GM19099 (cell line): ENCODE measurements around the gene MAML3.

ENCODE experiments used
- POLR2A ChIP-seq: IDR thresholded peaks from 3 replicates; pipeline ENCODE4 v1.6.1; 2011; ENCODE audit warnings: low read depth; ENCODE audit not compliant: insufficient read length; ENCODE audit errors: extremely low read depth

The MAML3 gene

GRCh38 chr4:139797287-139797686, 356.7 kb downstream of the MAML3 start:
- TF ChIP-seq POLR2A: no peak

- no peak for TF ChIP-seq POLR2A
Observed at GRCh38 chr4:139795527-139796314, 358.3 kb downstream of the MAML3 start.

DNA sequence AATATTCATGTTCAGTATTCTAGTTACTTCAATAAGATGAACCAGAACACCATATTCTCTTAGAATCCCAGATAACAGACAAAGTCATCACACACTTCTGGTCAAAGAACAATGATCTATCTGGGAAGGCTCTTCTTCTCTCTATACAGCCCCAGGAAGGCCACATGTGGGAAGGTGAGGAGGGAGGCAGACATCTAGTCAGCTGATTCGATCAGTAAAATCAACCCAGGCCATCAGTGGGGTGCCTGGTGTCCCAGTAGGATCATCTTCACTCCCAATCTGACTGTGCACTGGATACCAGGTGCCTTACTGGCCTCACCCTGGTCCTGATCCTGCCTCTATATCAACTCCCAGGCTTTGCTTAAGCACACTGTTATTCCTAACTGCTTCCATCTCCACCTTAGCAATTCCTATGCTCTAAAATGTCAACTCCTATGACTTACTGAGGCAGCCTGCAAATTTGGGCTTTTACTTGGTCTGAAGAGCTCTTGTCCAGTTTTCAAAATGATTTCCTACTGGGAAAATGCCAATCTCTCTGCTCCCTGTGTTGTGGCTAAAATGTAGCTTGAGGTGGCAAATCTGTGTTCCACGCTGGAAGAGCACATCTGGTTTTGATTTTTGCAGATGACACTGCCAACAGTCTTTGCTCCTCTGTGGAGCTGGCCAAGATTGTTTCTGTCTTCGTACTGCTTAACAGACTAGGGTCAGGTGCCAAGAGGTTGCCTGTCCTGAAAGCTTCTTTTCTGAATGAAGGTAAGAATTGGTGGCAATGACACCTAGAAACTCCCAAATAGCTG, 359.6 kb downstream of the MAML3 start:
- TF ChIP-seq POLR2A: no peak

- TF ChIP-seq POLR2A: no peak
Observed at GRCh38 chr4:139791681-139792080, 362.3 kb downstream of the MAML3 start.

GRCh38 chr4:139790291-139790690, 363.7 kb downstream of the MAML3 start:
- no peak for TF ChIP-seq POLR2A

GRCh38 chr4:139789096-139789654, 364.8 kb downstream of the MAML3 start:
- no peak for TF ChIP-seq POLR2A

GRCh38 chr4:139786494-139787354, 367.3 kb downstream of the MAML3 start:
- no peak for TF ChIP-seq POLR2A

DNA sequence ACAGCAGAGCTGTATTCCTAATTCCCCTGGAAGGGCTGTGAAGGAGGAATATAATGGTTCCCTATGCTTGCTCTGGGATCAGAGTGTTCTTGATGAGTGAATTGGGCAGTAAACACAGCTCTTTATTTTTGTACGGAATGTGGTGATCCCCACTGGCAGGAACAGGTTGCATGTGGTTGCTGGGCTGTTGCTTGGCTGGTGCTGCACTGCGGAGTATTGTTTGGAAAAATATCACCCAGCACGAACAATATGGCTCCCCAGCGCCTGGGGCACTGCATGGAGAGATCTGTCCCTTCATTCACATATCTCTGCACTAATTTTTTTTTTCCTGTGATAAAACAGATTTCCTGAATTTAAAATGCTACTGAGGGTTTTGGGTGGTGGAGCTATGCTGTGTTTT, 368.6 kb downstream of the MAML3 start:
- no peak for TF ChIP-seq POLR2A

- no peak for TF ChIP-seq POLR2A
Observed at GRCh38 chr4:139783741-139784484, 370.1 kb downstream of the MAML3 start.

DNA sequence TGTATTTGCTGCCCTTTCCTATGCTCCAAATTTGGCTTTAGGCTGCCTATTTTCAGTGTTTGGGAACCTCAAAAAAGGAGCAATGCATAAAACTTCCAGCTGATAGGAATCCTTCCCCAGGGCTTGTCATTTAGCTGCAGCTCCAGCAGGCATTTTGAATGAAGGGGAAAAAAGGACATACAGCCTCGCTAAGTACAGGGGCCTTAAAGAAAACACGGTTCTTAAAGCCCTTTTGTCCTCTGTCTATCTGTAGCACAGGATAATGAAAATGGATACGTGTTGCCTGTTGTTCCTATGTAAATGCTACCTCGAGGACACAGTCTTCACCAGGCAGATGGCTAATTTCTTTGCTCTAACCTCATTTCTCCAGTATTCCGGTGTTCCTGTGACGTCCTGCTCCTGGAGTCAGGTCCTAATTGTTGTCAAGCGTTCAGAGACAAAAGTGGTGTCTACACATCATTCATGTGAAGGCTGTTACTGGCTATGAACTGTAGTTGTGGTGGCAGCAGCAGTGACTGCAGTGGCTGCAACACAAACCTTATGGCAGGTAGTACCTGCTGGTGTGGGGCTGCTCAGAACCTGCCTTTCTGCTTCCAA, 371.0 kb downstream of the MAML3 start:
- no peak for TF ChIP-seq POLR2A

DNA sequence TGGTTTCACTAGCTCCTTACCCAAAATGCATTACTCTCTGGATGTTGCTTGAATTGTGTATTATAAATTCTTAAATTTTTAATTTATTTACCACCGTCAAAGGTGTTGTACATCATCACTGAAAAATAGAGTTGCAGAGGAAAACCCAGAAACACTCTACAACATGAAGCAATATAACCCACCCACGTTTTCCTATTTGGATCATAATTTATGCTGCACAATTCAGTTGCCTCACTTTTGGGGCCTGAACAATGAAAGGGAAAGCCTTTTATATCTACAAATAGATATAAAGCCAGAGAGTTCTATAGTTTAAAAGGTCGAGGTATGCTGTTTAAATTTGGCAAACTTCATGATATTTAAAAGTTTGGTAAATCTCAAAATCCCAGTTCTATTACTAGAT, 372.9 kb downstream of the MAML3 start:
- no peak for TF ChIP-seq POLR2A

DNA sequence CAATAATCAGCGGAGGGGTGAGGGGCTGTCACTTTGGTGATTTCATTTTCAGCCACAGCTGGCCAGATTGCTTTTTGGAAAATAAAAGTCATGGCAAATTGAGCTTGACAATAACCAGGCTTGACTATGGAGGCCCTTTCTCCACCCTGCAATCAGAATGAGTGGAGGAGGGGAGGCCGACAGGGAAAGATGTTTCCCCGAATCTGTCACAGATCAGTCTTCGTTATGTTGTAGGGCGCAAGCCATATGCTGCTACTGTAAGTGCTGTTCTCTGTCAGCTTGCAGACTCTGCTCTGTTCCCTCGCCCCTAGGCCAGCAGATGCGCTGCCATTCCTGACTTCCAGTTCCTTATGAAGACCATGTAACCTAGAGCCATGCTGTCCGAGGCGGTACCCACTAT, 374.3 kb downstream of the MAML3 start:
- no peak for TF ChIP-seq POLR2A

DNA sequence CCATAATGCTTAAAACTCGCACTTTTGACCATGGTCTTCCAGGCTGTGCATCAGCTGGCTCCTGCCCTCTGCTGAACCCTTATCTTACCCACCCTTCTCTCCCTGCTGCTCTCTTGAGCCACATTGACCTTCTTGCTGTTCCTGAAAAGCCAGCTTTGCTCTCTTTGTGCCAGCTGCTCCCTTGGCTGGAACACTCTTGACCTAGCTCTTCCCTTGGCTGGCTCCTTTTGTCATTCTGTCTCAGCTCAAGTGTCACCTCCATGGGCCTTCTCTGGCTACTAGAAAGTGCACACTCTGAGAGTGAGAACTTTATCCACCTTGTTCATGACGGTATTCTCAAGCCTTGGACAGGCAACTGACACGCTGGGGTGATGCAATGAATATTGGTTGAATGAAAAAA, 376.2 kb downstream of the MAML3 start:
- TF ChIP-seq POLR2A: no peak

DNA sequence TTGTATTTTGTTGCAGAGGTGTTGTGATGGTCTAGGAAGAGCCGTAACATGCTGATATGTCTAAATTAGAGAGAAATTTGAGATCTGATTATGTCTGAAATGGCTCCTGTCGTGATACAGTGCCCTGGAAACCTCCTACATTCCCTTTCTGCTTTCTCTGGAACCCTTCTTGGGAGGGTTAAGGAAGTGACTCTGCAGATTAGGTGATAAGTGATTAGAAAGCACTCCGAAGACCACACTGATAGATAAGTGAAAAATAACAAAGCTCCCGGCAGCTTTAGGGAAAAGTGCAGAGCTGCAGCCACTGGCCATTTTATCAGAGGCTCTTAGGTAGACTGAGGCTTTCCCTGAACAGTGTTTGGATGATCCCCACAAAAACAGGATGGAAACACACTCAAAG, 377.7 kb downstream of the MAML3 start:
- no peak for TF ChIP-seq POLR2A
